Keratinocyte (primary cell): ENCODE data around the gene SNRK. TPM values are rescaled to one million over a fixed set of nuclear protein-coding genes. Genes with fewer than 3 reads are reported as not detected.
A peak's percentile ranks its signal among the peaks of the same experiment; 100 is the strongest.

Source experiments
- DNase-seq: peaks from one replicate; pipeline ENCODE4 v3.0.0-alpha.2; 2011; ENCODE audit warnings: low read depth, missing footprints, low spot score
- FAIRE-seq: peaks from 2 replicates; lab custom pipeline; 2011; peaks lifted over from hg19 to GRCh38; lab: Jason Lieb, UNC
- H2AFZ ChIP-seq: 2 replicates; pipeline ENCODE4 v1.6.0; 2012; ENCODE audit warnings: low read length, control low read depth, inconsistent platforms; ENCODE audit not compliant: control insufficient read depth
- H3K27ac ChIP-seq: 2 replicates; pipeline ENCODE4 v1.5.1; 2011; ENCODE audit warnings: low read length; ENCODE audit not compliant: control insufficient read depth, insufficient read depth
- H3K27me3 ChIP-seq: 3 replicates; pipeline ENCODE4 v1.6.0; 2011; ENCODE audit warnings: low read length; ENCODE audit not compliant: control insufficient read depth, insufficient read depth; ENCODE audit errors: extremely low read depth
- H3K36me3 ChIP-seq, 2 experiments: 2 replicates in 1 of 2; 3 replicates in 1 of 2; pipeline ENCODE4 v1.5.1; 2011; ENCODE audit warnings: low read length in 2 of 2, mild to moderate bottlenecking in 1 of 2; ENCODE audit not compliant: control insufficient read depth in 2 of 2, insufficient read depth in 2 of 2; ENCODE audit errors: extremely low read depth in 1 of 2
- H3K4me1 ChIP-seq: 3 replicates; pipeline ENCODE4 v1.5.1; 2011; ENCODE audit warnings: low read length; ENCODE audit not compliant: control insufficient read depth, insufficient read depth; ENCODE audit errors: extremely low read depth
- H3K4me2 ChIP-seq: 3 replicates; pipeline ENCODE4 v1.6.0; 2011; ENCODE audit warnings: low read depth, low read length; ENCODE audit not compliant: control insufficient read depth, insufficient read depth; ENCODE audit errors: extremely low read depth
- H3K4me3 ChIP-seq, 3 experiments: fragments of 200-600 bp in 1 of 3; sonication (generic) in 1 of 3; 2 replicates in 2 of 3; 3 replicates in 1 of 3; pipeline ENCODE4 v1.5.1; 2011 to 2016; ENCODE audit warnings: low read length in 3 of 3, mild to moderate bottlenecking in 3 of 3, control low read depth in 2 of 3, inconsistent platforms in 1 of 3, low read depth in 1 of 3, mixed read lengths in 1 of 3, mixed run types in 1 of 3, moderate library complexity in 1 of 3; ENCODE audit not compliant: control insufficient read depth in 2 of 3, insufficient read depth in 2 of 3; ENCODE audit errors: extremely low read depth in 1 of 3
- H3K79me2 ChIP-seq: 2 replicates; pipeline ENCODE4 v1.6.0; 2012; ENCODE audit warnings: low read length; ENCODE audit not compliant: control insufficient read depth, insufficient read depth
- H3K9ac ChIP-seq: 3 replicates; pipeline ENCODE4 v1.6.0; 2011; ENCODE audit warnings: low read length; ENCODE audit not compliant: control insufficient read depth, insufficient read depth; ENCODE audit errors: extremely low read depth
- H3K9me1 ChIP-seq: 3 replicates; pipeline ENCODE4 v1.6.0; 2011; ENCODE audit warnings: low read length; ENCODE audit not compliant: control insufficient read depth, insufficient read depth; ENCODE audit errors: extremely low read depth
- H3K9me3 ChIP-seq: 2 replicates; pipeline ENCODE4 v1.5.1; 2012; ENCODE audit warnings: low read depth, low read length; ENCODE audit not compliant: control insufficient read depth
- H4K20me1 ChIP-seq: 3 replicates; pipeline ENCODE4 v1.6.0; 2011; ENCODE audit warnings: low read length; ENCODE audit not compliant: control insufficient read depth, insufficient read depth; ENCODE audit errors: extremely low read depth
- CTCF ChIP-seq, 3 experiments: IDR thresholded peaks in 1 of 3; conservative IDR thresholded peaks in 1 of 3; optimal IDR thresholded peaks in 1 of 3; 2 replicates in 2 of 3; 3 replicates in 1 of 3; pipeline versions ENCODE3 to v1.5.1; 2011; ENCODE audit warnings: low read length in 3 of 3, mild to moderate bottlenecking in 3 of 3, moderate library complexity in 2 of 3, control low read depth in 1 of 3, inconsistent platforms in 1 of 3; ENCODE audit not compliant: insufficient read depth in 2 of 3; ENCODE audit errors: extremely low read depth in 1 of 3
- EZH2 ChIP-seq: IDR thresholded peaks from one replicate; pipeline ENCODE4 v1.6.1; 2012; ENCODE audit warnings: inconsistent platforms, mild to moderate bottlenecking, low read length, moderate library complexity
- dilution Hi-C: fragments of 300-500 bp; cut with MboI; formaldehyde crosslinking; loops from one replicate; pipeline ENCODE4 v1.7.0; 2020; ENCODE audit warnings: low sequenced_read_pairs; ENCODE audit not compliant: extremely low pct_ligation_motif_present
- polyA plus RNA-seq, 5 experiments: library from polyadenylated mRNA; depleted of rRNA in 3 of 5; stranded (reverse) in 3 of 5; stranded (forward) in 1 of 5; unstranded in 1 of 5; fragments of >200 nt; gene quantifications; 1 replicate in 1 of 5; 2 replicates in 3 of 5; 3 replicates in 1 of 5; pipeline versions ENCODE4 v1.2.1 to v1.2.3, GENCODE V29; 2011 to 2012; ENCODE audit warnings: missing spikeins in 2 of 5, low read depth in 1 of 5, low replicate concordance in 1 of 5

SNRK gene
- polyA plus RNA-seq, 1 donor (not counting 4 experiments of a cell fraction or from before 2014, with no cell fraction given) = 15.7 TPM

- TF ChIP-seq CTCF (optimal IDR thresholded peaks at IDR 0.05 in 1 of 3, IDR thresholded peaks at IDR 0.05 in 1 of 3, conservative IDR thresholded peaks at IDR 0.05 in 1 of 3; ENCODE audit: extremely low read depth in 1 of 3, insufficient read depth in 2 of 3, low read length in 3 of 3) (no peak), EZH2 (no peak)
- Histone ChIP-seq H3K9me3 (no peaks in the 10 kb centered on the region), H3K36me3 (peaks cover 0 to 8% of the 10 kb centered on the region in 2 experiments), H3K79me2 (peaks cover 65% of the 10 kb centered on the region), H4K20me1 (peaks cover 3% of the 10 kb centered on the region), H3K9ac (peak overlapping the region; percentile 51), H3K9me1 (peaks cover 5% of the 10 kb centered on the region), H3K4me3 (peak overlapping the region; percentile 68 to 81 (median 73)), H2AFZ (no peak overlapping the region), H3K27ac (peak overlapping the region; percentile 55), H3K27me3 (no peaks in the 10 kb centered on the region), H3K4me2 (peak overlapping the region; percentile 97), H3K4me1 (peaks cover 49% of the 10 kb centered on the region)
- dilution Hi-C loops = no loop called here
- DNase-seq = no peak
- peak; percentile 5 for FAIRE-seq
These were observed 2.0 kb downstream of the SNRK start for GRCh38 chr3:43288366-43288765.

DNA sequence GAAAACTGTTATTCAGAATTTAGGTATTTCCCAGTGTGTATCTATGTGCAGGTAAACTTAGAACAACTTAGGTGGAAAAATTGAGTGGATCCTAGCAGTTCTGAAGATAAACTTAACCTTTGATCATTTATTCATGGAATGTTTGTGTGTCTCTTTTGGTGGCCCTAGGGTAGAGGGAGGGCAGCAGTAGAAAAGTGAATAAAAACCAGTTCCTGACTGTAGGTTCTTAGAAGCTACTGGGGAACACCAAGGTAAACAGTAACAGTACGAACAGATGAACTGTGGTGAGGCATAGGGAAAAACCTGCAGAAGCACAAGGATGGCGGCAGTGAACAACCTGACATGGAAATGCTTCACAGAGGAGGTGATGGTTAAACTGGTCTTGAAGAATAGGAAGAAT is 2.5 kb downstream of the SNRK start:
- peaks cover 5% of the 10 kb centered on the region for H3K9me1 ChIP-seq
- H3K27ac ChIP-seq = peak overlapping the region; percentile 55
- H3K27me3 ChIP-seq = no peaks in the 10 kb centered on the region
- no peak for TF ChIP-seq CTCF (optimal IDR thresholded peaks at IDR 0.05 in 1 of 3, IDR thresholded peaks at IDR 0.05 in 1 of 3, conservative IDR thresholded peaks at IDR 0.05 in 1 of 3; ENCODE audit: extremely low read depth in 1 of 3, insufficient read depth in 2 of 3, low read length in 3 of 3)
- TF ChIP-seq EZH2 = no peak
- FAIRE-seq = no peak
- H2AFZ ChIP-seq = no peak overlapping the region
- H4K20me1 ChIP-seq = peaks cover 3% of the 10 kb centered on the region
- H3K9ac ChIP-seq = peak overlapping the region; percentile 51
- H3K4me2 ChIP-seq = peak overlapping the region; percentile 97
- H3K4me3 ChIP-seq = peak overlapping the region; percentile 68 to 81 (median 73)
- no peaks in the 10 kb centered on the region for H3K9me3 ChIP-seq
- H3K36me3 ChIP-seq = peaks cover 0 to 8% of the 10 kb centered on the region in 2 experiments
- dilution Hi-C loops = no loop called here
- peaks cover 69% of the 10 kb centered on the region for H3K79me2 ChIP-seq
- DNase-seq = no peak
- H3K4me1 ChIP-seq = peaks cover 51% of the 10 kb centered on the region
